Stimulated activated CD8-positive, alpha-beta memory T cell treated with anti-CD3 and anti-CD28 coated beads, Interleukin-15, amount 100 ng/mL, for 4 hours (primary cell): Measurements from ENCODE around the gene VPS33B.
"Not testable (repeated sequence)": the region's sequence is repeated elsewhere in the genome, so short reads cannot be mapped to it uniquely, and the experiment has no call there.

Experiments
- DNase-seq, 2 donors: peaks; one replicate each; pipeline ENCODE4 v3.0.0-alpha.2; 2020; ENCODE audit warnings: low read depth in 2 of 2

The VPS33B gene

DNA sequence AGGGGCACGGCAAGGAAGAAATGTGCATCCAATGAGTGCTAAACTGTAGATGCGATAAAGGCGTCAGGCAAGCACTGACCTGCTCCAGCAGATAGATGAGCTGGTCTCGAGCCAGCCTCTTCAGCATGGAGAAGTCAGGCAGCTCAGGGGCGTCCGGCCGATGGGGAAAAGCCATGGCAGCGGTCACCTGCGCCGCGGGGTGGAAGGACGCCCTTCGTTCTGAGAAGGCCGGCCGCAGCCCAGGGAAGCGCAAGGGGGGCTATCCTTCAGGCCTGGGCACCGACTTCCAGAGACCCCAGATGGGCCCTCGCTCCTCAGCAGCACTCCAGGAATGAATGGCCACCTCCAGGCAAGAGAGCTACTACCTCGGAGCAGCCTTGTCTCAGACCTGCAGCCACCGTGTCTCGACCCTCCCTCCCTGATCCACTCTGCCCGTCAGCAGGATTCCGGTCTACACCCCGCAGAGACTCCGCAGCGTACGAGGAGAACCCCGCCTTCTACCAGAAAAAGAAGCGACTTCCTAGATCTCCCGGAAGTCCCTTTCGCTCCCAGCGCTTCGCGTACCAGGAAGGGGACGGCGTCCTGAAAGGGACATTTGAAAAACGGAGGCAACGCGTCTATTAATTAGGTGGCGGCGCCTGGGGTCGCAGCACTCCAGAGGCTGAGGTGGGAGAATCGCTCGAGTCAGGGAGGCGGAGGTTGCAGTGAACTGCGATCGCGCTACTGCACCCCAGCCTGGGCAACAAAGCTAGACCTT is at the start of gene VPS33B:
VPS33B (minus strand) TSS at position 520 of the 757 bp plus-strand sequence; CDS start at position 175, 345 bp downstream.
- peak; percentile 54 to 69 for DNase-seq

DNA sequence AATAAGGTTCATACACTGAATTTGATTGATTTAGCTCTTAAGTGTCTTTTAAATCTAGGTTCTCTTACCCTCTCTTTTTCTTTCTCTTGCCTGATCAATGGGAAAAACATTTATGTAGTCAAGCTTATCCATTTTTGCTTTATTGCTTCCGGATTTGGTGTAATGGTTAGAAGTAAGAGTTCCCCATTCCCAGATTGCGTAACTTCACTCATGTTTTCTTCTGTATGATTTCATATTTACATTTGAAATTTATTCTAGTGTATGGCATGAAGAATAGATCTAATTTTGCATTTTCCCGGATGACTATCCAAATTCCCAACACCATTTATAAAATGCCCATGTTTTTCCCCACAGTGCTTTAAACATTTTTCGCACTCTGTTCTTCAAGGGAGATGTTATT is 49.8 kb upstream of the VPS33B start:
- DNase-seq, result no peak

DNA sequence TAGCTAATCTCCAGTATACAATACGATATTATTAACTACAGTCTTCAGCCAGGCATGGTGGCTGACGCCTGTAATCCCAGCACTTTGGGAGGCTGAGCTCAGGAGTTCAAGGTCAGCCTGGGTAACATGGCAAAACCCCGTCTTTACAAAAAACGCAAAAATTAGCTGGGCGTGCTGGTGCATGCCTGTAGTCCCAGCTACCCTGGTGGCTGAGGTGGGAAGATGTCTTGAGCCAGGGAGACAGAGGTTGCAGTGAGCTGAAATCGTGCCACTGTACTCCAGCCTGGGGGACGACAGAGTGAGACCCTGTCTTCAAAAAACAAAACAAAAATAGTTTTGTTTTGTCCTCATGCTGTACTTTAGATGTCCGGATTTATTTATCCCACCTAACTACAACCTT is 48.5 kb upstream of the VPS33B start:
- no peak for DNase-seq

DNA sequence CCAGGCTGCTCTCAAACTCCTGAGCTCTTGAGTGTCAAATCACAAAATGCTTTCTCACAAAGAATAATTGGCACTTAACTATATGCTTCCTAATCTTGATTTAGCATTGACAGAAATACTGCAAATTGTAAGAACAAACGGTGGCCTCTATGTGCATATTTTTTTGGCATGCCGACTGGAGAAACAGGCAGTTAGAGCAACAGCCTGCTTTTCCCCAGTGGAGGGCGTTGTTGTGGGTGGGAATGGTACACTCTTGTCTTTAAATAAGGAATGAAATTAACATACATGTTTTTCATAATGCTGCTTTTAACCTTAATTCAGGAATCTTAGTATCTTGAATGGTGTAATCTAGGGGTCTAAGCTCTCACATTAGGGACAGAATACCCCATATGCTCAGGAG is 46.6 kb upstream of the VPS33B start:
- no peak for DNase-seq

DNA sequence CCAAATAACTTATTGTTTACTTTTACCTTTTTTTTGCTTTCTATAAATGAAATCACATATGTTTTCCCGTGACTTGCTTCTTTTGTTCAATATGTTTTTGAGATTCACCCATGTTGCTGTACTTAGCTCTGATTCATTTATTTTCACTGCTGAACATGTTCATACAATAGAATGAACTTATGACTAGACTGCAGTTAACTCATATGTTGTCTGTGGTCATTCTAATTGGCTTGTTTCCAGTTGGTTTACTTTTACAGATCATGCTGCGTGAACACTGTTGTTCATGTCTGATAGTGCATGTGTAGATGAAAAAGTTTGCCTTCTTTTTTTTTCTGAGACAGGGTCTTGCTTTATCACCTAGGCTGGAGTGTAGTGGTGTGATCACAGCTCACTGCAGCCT is 46.0 kb upstream of the VPS33B start:
- DNase-seq, result no peak

DNA sequence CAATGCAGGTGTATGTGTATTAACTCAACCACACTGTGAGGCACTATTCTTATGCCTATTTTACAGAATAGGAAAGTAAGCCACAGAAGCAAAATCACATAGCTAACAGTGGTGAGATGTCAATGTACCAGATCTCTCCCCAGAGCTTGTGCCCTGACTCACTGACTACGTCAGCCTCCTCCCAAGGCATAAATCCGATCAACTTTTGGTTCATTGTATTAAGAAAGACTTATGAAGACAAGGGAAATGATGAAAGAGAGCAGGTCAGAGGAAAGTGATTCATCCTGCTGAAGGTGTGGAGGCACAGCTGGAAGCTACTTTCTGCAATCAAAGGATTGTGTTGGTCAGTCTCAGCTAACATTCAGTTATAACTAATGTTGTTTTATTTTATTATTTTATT is 44.6 kb upstream of the VPS33B start:
- no peak for DNase-seq

DNA sequence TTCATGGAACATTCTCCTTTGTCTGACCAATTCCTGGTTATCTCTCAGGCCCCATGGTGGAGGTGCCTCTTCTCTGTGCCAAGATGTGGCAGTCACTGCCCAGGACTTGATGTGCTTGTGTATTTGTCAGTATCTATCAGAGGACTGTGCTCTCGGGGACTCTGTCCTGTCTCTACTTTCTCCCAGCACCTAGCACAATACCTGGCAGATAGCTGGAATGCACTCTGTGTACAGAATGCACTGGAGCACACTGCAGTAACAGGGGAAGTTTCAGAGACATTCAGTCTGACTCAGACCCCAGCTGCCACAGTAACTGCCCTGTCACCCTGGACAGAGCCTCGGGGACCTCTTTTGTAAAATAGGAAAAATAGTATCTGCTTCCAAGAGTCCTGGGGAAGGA is 43.1 kb upstream of the VPS33B start:
- DNase-seq, result no peak

DNA sequence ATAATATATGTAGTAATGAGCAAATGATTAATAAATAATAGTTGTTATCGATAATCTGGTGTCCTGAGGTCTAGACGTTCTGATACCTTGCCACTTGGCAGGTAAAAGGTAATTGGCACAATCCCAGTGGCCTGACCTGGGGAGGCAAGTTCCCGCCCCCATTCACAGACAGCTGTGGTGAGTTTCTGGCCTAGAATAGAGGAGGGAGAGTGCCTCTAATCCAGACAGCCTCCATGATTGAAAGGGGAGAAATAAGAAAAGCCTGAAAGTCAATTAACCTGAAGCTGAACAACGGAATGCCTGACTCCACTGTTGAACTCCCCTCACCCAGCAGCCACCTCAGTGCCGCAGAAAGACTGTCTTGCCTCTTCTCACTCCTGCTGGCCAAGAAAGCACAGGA is 39.6 kb upstream of the VPS33B start:
- DNase-seq, result no peak

DNA sequence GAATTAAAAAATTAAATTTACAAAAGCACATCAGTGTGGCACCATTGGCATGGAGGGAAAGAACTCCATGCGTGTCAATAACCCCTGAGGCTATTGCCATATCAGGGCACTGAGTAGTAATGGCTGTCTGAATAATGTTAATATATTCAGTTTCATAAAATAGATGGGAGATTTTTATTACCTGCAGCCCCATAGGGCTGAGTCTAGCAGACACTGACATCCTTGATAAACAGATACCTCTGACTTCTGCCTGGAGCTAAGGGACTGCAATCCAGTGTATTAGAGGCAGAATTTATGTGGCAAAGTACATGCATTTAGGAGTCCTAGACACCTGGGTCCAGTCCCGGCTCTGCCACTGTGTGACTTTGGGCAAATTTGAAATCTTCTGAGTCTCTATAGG is 38.8 kb upstream of the VPS33B start:
- DNase-seq, result no peak

DNA sequence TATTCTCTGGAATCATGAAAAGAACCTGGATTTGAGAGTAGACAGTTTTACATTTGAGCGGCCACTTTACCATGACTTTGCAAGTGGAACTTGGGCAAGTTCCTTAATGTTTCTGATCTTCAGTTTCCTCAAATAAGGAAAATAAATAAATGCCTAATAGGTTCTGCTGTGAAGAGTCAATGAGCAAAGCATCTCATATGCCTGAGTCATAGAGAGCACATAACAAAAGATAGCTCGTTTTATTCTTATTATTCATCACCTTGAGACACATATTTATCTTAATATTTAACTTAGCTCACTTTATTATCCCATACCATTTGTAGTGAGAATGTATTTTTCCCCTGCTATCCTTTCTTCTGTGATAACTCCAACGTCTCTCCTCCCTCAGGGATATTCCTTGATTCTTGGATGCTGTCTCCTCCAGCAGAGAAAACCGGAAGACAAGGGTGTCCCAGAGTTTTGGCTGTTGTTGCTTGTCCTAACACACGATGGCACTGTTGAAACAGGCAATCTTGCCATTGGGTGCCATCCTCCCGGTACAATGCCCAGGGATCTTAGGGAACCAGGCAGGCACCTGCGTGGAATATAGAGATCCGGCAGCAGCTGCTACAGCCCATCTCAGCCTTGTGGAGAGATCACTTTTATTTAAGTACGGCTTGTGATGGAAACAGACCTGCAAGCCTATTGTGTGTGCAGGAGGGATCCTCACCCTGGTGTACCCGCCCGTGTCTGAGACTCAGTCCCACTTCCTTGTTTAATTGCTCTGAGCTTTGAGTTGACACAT is 33.3 kb upstream of the VPS33B start:
- no peak for DNase-seq

DNA sequence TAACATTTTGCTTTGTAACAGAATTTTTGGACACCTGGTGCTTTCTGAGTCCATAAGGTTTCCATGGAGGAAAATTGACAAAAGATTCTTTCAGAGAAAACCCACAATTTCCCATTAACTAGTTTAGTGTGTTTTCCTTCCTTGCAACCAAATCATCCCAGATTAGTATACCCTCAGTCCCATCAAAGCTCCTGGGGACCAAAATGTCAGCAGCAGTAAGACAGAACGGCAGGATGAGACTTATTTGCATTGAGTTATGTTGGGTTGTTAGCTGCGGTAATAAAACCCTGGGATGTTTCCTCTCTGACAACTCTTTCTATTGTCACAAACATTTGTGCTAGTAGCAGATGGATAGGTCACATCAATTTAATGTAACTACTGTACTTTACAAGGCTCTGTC is 32.4 kb upstream of the VPS33B start:
- no peak for DNase-seq

DNA sequence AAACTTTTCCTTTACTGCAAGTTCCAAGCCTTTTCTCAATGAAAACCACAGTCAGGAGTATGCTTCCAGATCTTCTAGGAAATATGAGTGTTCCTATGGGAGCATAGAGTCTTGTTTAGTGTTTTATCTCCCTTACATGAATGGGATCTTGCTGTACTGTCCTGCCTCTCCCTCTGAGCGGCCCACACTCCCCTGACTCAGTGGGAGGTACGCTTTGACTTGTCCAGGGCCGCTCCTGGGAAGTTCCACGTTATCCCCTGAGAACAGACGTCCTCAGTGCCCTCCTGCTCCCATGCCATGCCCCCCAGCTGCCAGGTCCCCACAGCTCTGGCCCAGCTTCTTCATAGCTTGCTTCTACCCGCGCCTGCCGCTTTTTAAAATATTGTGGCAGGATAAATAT is 28.9 kb upstream of the VPS33B start:
- DNase-seq, result no peak

DNA sequence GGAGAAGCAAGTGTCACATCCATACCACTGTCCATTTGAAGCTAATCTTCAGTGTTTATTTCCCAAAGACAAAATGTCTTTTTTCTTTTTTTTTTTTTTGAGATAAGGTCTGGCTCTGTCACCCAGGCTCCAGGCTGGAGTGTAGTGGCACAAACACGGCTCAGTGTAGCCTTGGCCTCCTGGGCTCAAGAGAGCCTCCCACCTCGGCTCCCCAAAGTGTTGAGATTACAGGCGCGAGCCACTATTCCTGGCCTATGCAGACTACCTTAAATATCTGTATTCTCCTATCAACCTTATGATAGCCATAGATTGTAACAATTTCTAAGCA is 27.7 kb upstream of the VPS33B start:
- no peak for DNase-seq

DNA sequence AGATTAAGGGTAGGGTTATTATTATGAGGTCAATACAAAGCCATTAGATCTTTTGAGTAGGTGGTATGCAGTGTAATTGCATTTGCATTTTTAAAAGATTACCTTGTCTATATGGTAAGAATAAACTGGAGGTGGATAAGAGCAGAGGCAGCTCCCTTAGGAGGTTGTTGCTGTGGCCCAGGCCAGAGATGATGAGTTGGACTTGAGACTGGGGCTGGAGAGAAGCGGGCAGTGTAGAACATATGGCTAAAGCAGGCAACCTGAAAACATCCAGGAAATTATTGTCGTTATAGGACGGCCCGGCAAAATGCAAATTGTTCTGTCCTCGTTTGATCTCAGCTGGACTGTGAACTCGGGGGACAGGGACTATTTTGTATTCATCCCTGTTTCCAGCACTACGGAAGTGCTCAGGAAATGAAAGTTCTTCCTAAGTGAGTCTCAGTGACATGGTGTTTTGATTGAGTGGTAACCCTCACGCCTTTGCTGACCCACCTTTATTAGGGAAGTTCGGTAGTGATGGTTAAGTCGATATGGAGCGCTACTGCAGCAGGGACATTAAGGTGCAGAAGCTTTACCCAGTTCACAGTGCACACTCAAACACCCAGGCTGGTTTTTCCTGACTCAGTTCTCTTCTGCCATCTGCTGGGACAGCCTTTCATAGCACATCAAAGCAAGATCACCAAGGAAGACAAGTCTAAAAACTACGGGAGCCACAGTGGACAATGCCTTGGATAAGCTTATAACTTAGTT is 27.2 kb upstream of the VPS33B start:
- peak in 1 of 2 donors; percentile 6 for DNase-seq

DNA sequence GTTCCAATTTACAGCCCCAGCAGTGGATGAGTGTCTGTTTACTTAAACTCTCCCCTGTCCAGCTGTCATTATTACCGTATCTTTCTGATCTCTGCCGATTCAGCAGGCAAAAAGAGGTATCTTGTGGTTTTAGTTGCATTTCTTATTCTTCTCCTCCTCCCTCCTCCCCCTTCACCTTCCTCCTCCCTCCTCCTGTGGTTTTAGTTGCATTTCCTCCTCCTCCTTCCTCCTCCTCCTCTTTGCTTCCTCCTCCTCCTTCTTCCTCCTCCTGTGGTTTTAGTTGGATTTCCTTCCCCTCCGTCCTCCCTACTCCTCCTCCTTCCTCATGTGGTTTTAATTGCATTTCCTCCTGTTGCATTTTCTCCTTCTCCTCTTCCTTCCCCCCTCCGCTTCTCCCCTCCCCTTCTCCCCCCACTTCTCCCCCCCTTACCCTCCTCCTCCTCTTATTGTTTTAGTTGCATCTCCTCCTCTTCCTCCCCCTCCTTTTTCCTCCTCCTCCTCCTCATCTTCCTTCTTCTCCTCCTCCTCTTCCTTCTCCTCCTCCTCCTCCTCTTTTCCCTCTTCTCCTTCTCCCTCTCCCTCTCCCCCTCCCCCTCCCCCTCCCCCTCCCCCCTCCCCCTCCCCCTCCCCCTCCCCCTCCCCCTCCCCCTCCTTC is 25.3 kb upstream of the VPS33B start:
- no peak for DNase-seq

DNA sequence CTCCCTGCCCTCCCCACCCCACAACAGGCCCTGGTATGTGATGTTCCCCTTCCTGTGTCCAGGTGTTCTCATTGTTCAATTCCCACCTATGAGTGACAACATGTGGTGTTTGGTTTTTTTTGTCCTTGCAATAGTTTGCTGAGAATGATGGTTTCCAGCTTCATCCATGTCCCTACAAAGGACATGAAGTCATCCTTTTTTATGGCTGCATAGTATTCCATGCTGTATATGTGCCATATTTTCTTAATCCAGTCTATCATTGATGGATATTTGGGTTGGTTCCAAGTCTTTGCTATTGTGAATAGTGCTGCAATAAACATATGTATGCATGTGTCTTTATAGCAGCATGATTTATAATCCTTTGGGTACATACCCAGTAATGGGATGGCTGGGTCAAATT is 23.7 kb upstream of the VPS33B start:
- not testable (repeated sequence) for DNase-seq

DNA sequence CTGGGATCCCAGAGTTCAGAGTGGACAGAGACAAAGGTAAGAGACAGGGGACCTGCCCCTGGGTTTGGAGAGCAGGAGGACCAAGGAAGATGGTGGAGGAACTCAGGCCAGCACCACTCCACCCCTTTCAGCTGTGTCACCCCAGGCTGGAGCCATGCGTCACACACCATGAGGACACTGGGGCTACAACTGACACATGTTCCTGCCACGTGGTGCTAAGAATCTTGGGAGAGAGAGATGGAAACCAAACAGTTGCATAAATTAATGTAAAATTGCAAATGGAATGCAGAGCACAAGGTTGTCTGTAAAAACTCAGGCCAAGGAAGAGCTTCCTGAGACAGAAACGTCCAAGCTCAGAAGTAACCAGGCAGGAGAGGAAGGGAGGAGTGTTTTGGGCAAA is 22.7 kb upstream of the VPS33B start:
- DNase-seq, result no peak

DNA sequence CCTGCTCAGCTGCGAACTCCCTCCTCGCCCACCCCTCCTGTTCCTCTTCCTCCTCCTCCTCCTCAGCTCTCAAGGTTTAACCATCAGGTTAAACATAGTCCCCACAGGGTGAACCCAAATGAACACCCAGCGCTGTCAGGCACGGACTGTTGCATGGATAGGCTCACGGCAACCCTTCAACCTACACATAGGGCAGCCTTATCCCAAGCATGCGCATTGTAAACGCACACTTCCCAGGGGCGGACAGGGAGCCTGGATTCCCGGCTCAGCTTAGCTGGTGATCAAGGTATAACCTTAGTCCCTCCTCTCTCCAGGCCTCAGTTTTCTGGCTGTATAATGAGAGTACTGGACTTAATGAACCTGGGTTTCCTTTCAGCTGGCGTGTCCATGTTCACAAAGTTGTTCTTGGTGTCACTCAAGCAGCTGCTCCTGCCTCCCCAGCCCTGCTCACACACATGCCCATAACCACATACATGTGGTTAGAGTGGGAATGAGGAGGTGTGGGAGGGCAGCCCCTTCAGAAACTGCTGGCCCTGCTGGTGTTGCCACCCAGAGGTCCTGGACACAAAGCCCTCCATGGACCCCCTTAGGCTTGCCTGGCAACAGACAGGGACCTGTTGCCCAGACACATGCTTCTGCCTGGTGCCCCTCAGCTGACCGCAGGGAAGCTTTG is 20.9 kb upstream of the VPS33B start:
- DNase-seq, result no peak

DNA sequence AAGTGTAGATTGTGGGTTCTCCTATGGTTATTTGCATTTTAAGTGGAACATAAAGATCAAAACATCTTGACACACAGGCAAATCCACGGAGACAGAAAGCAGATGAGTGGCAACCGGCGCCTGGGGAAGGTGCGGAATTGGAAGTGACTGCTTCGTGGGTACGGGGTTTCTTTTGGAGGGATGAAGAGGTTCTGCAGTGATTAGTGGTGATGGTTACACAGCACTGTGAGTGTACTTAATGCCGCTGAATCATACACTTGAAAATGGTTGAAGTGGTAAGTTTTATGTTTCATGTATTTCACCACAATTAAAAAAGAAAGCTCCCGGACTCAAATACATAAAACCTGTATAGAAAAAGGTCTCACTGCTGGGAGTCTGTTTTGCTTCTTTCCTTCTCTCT is 18.5 kb upstream of the VPS33B start:
- DNase-seq, result no peak

DNA sequence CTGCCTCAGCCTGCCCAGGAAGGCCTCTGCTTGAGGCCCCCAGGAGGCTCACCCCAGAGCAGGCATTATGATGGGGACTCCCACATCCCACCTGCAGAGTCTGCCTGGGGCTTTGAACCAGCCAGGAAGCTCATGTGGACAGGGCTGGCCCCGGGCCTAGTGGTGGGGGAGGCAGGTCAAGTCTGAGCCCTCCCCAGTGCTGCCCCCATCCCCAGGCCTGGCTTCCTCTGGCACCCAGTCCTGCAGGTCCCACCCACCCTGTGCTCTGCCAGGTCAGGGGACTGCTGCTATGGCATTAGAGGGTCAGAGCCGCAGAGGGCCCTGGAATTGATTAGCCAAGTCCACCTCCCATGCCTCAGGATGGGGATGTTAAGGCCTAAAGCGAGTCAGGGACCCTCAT is 17.6 kb upstream of the VPS33B start:
- DNase-seq, result no peak

DNA sequence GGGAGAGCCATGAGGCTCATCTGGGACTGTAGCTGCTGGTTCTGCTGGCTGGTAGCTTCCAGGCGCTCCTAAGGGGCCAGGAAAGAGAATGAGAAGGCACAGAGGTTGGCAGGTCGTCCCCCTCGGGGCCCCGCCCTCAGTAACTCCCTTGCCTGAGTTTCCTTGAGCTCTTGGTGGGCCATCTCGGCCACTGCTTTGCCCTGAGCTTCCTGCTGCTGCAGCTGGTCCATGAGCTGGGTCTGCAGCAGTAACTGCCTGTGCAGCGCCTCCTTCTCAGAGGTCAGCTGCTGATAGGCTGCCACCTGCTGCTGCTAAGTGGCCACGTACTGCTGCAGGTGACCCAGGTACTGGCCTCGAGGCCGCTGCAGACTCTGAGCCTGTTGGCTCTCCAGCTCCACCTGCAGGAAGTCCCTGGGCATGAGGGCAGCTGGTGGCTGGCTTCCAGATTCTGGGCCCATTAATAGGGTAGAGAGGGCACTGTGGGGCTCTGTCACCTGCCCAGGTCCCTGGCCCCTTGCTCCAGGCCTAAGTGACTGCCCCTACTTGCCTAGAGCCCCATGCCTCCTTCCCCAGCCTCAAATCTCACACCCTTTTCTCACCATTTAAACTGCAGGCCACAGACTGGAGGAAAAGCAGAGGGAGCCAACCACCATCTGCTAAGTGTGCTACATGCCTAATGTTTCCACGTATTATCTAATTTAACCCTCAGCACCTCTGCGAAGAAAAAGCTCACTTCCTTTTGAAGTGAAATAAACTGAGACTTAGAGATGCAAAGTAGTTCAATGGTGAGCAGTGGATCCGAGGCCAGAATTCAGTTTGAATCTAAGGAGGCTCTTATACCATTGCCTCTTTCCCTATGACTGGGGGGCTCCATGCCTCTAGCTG is 10.8 kb upstream of the VPS33B start:
- no peak for DNase-seq
